Pancreas (tissue), 10 donors: ENCODE data around the gene MSANTD2. TPM values are rescaled to one million over a fixed set of nuclear protein-coding genes. Genes with fewer than 3 reads are reported as not detected.

Experiments used
- ATAC-seq, 4 donors: fragments of 200-7000 bp; cut with Tn5 transposase; one replicate each; pipeline versions ENCODE4 v1.8.0 to v1.9.1; 2020; ENCODE audit warnings: mild to moderate bottlenecking in 4 of 4, moderate library complexity in 4 of 4
- DNase-seq, 6 donors: peaks; one replicate each; pipeline ENCODE4 v3.0.0-alpha.2; 2020
- FAIRE-seq: peaks from 2 replicates; lab custom pipeline; 2012; peaks lifted over from hg19 to GRCh38; lab: Jason Lieb, UNC
- H3K27ac ChIP-seq, 4 donors: fragments of 200-600 bp; sonication (generic); 1 replicate in 3 of 4; 2 replicates in 1 of 4; pipeline versions ENCODE4 v1.5.0 to v1.8.0; 2020
- H3K27me3 ChIP-seq, 4 donors: fragments of 200-600 bp; one replicate each; pipeline ENCODE4 v1.8.0; 2021
- H3K36me3 ChIP-seq, 3 donors: fragments of 200-600 bp; sonication (generic) in 1 of 3; one replicate each; pipeline versions ENCODE4 v1.5.0 to v1.8.0; 2020 to 2021
- H3K4me1 ChIP-seq, 3 donors: fragments of 200-600 bp; one replicate each; pipeline ENCODE4 v1.8.0; 2021
- H3K4me3 ChIP-seq, 4 donors: fragments of 200-600 bp; sonication (generic) in 2 of 4; one replicate each; pipeline versions ENCODE4 v1.5.0 to v1.8.0; 2020 to 2021
- H3K9me3 ChIP-seq, 4 donors: fragments of 200-600 bp; one replicate each; pipeline ENCODE4 v1.8.0; 2021
- CTCF ChIP-seq, 4 donors: fragments of 200-600 bp; sonication (generic) in 3 of 4; IDR thresholded peaks; one replicate each; pipeline versions ENCODE4 v1.5.0 to v1.8.0; 2021; ENCODE audit warnings: antibody characterized with exemption in 4 of 4
- WGBS, 2 donors: extraction: QIAGEN DNeasy Blood & Tissue Kit; methylation state at CpG; one replicate each; pipeline ENCODE4 v1.1.7; 2013; 5-methylcytosine and 5-hydroxymethylcytosine counted together
- intact Hi-C, 3 donors: fragments of 100-400 bp; cut with DNase I; formaldehyde crosslinking; loops; one replicate each; pipeline versions ENCODE4 v1.11.1 to v1.14.2; 2022
- polyA plus RNA-seq, 2 donors: library from polyadenylated mRNA; stranded (reverse); fragments of 200-250 nt; gene quantifications; one replicate each; pipeline ENCODE4 v1.2.3, GENCODE V29; 2013
- total RNA-seq, 6 donors: library from RNA; stranded (reverse); fragmentation: NEBNext Ultra II Directional in 4 of 6; extraction: Animal tissue kit (Norgen Biotek cat#: 25700) in 4 of 6; gene quantifications; one replicate each; pipeline versions ENCODE4 v1.2.1 to v1.2.4, GENCODE V29; 2021 to 2023
- donor health status: healthy with polysubstance abuse.
- donor health status: DM: no; HTN: no; CAD: no; lungs with moderate emphysema.
- donor health status: DM: no; HTN: no; CAD: no.
- donor health status: control.
- donor health status: control.
- donor health status: Bipolar disorder and iron deficiency.
- donor health status: DM: yes; HTN: yes; CAD: no.
- donor health status: DM: no; HTN: no; CAD: no.
- donor health status: DM: no; HTN: no; CAD: no.
- donor health status: DM: yes; HTN: yes; CAD: no.

Gene MSANTD2
- total and polyA plus RNA-seq, 8 donors: 4.6 to 23.3 (median 7.1) TPM

GRCh38 chr11:124798991-124799347 lies 1.2 kb downstream of the MSANTD2 start:
- no peak for DNase-seq
- no peak for ATAC-seq
- Histone ChIP-seq H3K36me3 (no peaks in the 10 kb centered on the region), H3K27me3 (no peaks in the 10 kb centered on the region), H3K9me3 (no peaks in the 10 kb centered on the region), H3K4me3 (peak overlapping the region; percentile 85 to 91 (median 90)), H3K4me1 (peaks cover 0 to 15% (median 11%) of the 10 kb centered on the region in 3 donors), H3K27ac (peak overlapping the region in 3 of 4 donors; percentile 94 to 99 (median 97))
- no peak for TF ChIP-seq CTCF (IDR thresholded peaks at IDR 0.05)
- FAIRE-seq: no peak
- 2 to 4% methylated on average over 8 of the region's 8 CpGs for WGBS, 2 donors
- intact Hi-C loops: no loop called here

GRCh38 chr11:124796312-124796711 lies 3.9 kb downstream of the MSANTD2 start:
- Histone ChIP-seq H3K4me1 (peaks cover 0 to 15% (median 10%) of the 10 kb centered on the region in 3 donors), H3K9me3 (no peaks in the 10 kb centered on the region), H3K27ac (no peak overlapping the region), H3K27me3 (no peaks in the 10 kb centered on the region), H3K4me3 (no peak overlapping the region), H3K36me3 (no peaks in the 10 kb centered on the region)
- intact Hi-C loops: no loop called here
- FAIRE-seq: no peak
- ATAC-seq: no peak
- no peak for DNase-seq
- WGBS, 2 donors: 83 to 87% methylated on average over 3 of the region's 3 CpGs
- TF ChIP-seq CTCF (IDR thresholded peaks at IDR 0.05): no peak

- intact Hi-C loops: no loop called here
- DNase-seq (peak in 1 of 6 donors; percentile 13), FAIRE-seq (peak; percentile 47), ATAC-seq (peak; percentile 70 to 89 (median 80))
- Histone ChIP-seq H3K4me3 (no peak overlapping the region), H3K27me3 (no peaks in the 10 kb centered on the region), H3K9me3 (no peaks in the 10 kb centered on the region), H3K27ac (no peak overlapping the region), H3K36me3 (no peaks in the 10 kb centered on the region), H3K4me1 (peaks cover 0 to 5% (median 3%) of the 10 kb centered on the region in 3 donors)
- 83 to 93% methylated on average over 2 of the region's 2 CpGs for WGBS, 2 donors
- peak; percentile 37 to 66 (median 51) for TF ChIP-seq CTCF (IDR thresholded peaks at IDR 0.05)
Observed at GRCh38 chr11:124793466-124794278, 6.5 kb downstream of the MSANTD2 start.

GRCh38 chr11:124791626-124792341 lies 8.4 kb downstream of the MSANTD2 start:
- ATAC-seq (no peak), FAIRE-seq (no peak), DNase-seq (no peak)
- Histone ChIP-seq H3K27me3 (no peaks in the 10 kb centered on the region), H3K4me1 (no peaks in the 10 kb centered on the region), H3K4me3 (no peak overlapping the region), H3K9me3 (no peaks in the 10 kb centered on the region), H3K27ac (no peak overlapping the region), H3K36me3 (no peaks in the 10 kb centered on the region)
- intact Hi-C loops: no loop called here
- WGBS, 2 donors: 85 to 93% methylated on average over 4 of the region's 4 CpGs
- no peak for TF ChIP-seq CTCF (IDR thresholded peaks at IDR 0.05)
